Mammary epithelial cell (primary cell): ENCODE data around the gene CCBE1.

Experiments used
- EZH2 ChIP-seq: IDR thresholded peaks from 2 replicates; pipeline ENCODE4 v1.6.1; 2012; ENCODE audit warnings: low read length, inconsistent platforms, borderline replicate concordance
- TF ChIP-seq, protein P1 (sequence below), 2 donors: IDR thresholded peaks in 1 of 2; conservative IDR thresholded peaks in 1 of 2; 2 replicates each; pipeline ENCODE4 v1.5.1; 2011 to 2012; ENCODE audit warnings: inconsistent platforms in 2 of 2, low read length in 2 of 2, mild to moderate bottlenecking in 2 of 2, control low read depth in 1 of 2, low read depth in 1 of 2; ENCODE audit not compliant: insufficient read depth in 1 of 2; ENCODE audit errors: extremely low read depth in 1 of 2

DNA sequence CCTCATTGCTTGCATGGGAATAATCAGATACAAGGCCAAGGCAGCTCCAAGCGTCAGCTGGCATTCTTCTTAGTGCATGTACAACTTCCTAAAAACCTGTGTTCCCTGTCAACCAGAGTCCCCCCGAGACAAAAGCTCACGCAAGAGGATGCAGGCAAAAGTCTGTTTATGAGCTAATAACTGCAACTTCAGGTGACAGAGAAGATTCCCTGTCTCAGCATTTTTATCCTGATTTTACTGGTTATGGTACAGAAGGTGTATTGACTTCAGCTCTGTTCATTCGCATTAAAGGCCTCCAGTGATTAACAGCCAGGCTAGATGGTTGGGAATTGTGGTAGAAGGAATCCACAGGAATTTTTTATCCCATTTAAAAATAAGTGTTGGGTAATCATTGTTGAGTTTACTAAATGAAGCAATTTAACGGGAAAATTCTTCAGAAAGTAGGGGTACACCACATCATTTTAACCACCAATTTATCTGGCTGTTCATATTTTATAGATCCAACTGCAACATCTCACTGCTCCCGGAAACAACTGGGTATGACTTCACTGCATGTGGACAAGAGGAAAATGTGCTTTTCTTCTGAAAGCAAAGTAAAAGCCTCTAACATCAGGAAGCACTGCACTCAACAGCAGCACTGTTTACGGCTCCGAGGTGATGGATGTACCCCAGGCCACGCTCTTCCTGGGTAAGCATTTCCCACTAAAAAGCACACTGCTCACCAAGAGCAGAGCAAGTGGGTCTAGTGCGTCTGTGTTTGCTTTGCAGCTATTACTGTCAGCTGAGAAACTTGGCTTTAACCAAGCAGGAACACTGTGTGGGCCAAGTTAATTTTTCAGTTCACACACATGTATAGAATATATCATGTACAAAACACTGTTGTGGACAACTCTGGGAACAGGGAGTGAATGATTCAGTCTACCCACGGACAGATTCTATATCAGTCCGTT, 31.9 kb downstream of the CCBE1 start:
- TF ChIP-seq, protein P1, sequence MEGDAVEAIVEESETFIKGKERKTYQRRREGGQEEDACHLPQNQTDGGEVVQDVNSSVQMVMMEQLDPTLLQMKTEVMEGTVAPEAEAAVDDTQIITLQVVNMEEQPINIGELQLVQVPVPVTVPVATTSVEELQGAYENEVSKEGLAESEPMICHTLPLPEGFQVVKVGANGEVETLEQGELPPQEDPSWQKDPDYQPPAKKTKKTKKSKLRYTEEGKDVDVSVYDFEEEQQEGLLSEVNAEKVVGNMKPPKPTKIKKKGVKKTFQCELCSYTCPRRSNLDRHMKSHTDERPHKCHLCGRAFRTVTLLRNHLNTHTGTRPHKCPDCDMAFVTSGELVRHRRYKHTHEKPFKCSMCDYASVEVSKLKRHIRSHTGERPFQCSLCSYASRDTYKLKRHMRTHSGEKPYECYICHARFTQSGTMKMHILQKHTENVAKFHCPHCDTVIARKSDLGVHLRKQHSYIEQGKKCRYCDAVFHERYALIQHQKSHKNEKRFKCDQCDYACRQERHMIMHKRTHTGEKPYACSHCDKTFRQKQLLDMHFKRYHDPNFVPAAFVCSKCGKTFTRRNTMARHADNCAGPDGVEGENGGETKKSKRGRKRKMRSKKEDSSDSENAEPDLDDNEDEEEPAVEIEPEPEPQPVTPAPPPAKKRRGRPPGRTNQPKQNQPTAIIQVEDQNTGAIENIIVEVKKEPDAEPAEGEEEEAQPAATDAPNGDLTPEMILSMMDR (conservative IDR thresholded peaks at IDR 0.05 in 1 of 2, IDR thresholded peaks at IDR 0.05 in 1 of 2; ENCODE audit: extremely low read depth in 1 of 2, insufficient read depth in 1 of 2, low read depth in 1 of 2, low read length in 2 of 2) = no peak
- TF ChIP-seq EZH2 = no peak
